VCaP (cell line): ENCODE data around the gene CBARP.

Experiments used
- H3K27ac ChIP-seq: fragments of 450-650 bp; 2 replicates; pipeline ENCODE4 v1.5.1; 2017
- TF ChIP-seq, protein P1 (sequence below): fragments of 450-650 bp; conservative IDR thresholded peaks from 2 replicates; pipeline ENCODE4 v1.5.1; 2017; ENCODE audit warnings: mild to moderate bottlenecking, moderate library complexity

The CBARP gene

DNA sequence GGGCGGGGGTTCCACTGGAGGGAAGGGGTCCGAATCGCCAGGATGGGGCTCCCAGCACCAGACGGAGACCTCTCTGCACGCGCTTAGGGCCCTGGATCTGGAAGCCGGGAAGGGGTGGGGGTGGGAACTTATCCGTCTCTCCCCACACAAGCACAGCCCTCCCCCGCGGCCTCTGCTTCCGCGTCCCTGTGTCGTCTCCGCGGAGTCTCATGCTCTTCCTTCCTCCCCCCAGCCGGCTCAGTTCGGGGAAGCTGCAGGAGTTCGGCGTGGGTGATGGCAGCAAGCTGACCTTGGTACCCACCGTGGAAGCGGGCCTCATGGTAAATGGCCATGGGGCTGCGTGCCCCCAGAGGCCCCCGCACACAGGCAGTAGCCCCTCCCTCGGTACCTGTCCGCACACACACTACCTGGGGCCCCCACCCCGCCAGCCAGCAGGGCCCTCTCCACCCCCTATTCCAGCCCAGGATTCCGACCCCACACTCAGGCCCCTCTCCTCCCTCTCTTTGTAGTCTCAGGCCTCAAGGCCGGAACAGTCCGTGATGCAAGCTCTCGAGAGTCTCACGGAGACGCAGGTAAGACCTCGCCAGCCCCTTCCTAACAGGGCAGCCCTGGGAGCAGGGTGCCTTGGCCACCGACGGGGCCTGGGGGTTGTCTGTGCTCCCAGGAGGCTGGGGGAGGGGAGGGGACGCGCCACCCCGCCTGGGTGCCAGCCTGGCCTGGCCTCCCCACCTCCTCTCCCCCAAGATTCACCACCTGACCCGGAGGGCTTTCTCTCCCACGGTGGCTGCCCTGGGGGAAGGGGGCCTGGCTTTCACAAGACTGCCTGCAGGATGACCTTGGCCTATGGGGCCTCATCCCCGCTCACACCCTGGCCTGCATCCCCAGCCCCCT is 13.8 kb upstream of the CBARP start:
- TF ChIP-seq, protein P1, sequence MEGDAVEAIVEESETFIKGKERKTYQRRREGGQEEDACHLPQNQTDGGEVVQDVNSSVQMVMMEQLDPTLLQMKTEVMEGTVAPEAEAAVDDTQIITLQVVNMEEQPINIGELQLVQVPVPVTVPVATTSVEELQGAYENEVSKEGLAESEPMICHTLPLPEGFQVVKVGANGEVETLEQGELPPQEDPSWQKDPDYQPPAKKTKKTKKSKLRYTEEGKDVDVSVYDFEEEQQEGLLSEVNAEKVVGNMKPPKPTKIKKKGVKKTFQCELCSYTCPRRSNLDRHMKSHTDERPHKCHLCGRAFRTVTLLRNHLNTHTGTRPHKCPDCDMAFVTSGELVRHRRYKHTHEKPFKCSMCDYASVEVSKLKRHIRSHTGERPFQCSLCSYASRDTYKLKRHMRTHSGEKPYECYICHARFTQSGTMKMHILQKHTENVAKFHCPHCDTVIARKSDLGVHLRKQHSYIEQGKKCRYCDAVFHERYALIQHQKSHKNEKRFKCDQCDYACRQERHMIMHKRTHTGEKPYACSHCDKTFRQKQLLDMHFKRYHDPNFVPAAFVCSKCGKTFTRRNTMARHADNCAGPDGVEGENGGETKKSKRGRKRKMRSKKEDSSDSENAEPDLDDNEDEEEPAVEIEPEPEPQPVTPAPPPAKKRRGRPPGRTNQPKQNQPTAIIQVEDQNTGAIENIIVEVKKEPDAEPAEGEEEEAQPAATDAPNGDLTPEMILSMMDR: no peak
- H3K27ac ChIP-seq: peak overlapping the region; percentile 91

DNA sequence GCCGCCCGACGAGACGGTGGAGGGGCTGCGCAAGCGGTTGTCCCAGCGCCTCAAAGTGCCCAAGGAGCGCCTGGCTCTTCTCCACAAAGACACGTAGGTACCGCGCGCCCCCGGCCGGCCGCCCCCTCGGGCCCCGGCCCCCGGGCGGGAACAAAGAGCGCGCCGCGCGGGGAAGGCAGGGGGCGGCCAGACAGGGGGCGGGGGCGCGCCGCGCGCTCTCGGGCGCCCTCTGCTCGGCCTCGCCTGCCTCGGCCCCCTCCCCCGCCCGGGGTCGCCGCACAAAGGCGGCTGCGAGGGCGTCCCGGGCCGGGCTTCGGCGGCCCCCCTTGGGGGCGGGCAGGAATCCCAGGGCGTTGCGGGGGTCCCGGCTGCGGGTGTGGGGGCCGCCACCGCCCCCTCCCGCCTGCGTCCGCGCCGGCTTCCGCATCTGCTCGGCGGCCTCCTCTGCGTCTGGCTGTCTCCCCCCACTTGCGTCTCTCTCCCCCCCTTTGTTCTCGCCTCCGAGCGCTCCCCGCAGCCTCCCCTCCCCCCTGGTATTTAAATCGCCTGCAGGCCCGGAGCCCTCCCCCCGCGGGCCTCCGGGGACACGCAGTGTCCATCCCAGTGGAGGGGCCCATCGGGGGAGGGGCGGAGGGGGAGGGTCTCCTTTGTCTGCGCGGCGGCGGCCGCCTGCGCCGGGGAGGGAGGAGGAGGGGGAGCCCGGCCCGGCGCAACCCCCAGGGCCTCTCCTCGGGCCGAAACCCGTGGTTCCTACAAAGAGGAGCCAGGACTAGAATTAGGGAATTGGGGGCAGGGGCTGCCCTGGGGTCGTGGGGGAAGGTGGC is 12.8 kb upstream of the CBARP start:
- peak overlapping the region; percentile 91 for H3K27ac ChIP-seq
- TF ChIP-seq, protein P1: no peak

DNA sequence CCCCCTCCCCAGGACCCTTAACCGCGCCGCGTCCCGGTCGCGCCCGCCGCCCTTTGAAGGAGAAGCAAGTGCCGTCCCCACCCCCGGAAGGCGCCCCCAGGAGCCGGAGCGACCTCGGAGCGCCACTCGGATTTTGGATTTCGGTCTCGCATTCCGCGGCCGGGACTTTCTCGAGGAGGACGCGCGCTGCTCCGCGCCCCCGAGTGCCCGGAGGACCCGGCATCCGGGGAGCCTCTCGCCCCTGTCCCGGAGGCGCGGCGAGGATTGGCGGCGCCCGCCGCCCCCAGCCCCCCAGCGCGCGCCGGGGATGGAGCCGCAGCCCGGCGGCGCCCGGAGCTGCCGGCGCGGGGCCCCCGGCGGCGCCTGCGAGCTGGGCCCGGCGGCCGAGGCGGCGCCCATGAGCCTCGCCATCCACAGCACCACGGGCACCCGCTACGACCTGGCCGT is 12.2 kb upstream of the CBARP start:
- peak overlapping the region; percentile 91 for H3K27ac ChIP-seq
- TF ChIP-seq, protein P1: no peak

DNA sequence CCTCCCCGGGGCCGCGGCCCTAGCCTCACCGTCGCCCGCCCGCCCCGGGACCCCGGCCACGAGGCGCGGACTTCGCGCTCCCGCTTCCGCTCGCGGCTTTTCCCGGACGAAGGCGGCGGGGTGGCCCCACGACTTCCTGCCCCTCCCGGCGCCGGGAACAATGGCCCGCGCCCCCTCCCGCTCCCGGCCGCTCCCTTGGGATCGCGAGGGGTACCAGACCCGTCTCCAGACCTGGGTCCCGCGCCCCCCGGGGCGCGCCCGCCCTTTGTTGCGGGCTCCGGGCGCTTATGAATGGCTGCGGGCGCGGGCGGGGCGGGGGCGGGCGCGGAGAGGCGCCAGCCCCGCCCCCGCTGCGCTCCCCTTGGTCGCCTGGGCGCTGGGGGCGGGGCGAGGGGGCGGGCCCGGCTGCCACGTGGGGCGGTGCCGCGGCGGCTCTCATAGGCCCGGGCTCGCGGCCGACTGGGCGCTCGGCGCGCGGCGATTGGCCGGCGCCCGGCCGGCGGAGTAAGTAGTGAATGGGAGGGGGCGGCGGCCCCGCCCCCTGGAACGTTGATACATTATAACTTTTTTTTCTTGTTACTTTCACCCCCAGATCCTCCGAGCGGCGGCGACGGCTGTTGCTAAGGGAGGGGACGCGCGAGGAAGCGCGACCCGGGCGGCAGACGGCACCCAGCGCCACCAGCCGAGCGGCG is 11.6 kb upstream of the CBARP start:
- TF ChIP-seq, protein P1: no peak
- peak overlapping the region; percentile 91 for H3K27ac ChIP-seq

DNA sequence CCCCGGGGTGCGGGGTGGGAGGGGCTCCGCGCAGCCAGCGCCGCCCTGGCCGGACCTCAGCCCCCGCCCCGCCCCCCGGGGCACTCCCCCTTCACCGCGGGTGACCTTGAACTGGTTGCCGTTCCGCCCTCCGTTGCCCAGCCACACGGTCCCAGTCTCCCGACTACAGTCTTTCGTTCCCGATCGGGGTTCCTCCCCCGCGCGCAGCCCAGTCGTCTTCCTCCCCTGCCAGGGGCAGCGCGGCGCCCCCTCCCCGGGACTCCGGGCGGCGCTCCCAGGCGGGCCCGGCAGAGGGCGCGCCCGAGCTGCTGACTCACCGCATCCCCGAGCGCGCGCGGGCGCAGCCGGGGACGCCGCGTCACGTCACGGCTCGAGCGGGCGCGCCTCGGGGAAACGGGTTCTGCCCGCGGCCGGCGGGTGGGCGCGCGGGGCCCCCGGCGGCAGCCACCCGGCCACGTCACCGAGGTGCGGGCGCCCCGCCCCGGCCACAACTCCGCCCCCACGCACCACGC is 11.0 kb upstream of the CBARP start:
- TF ChIP-seq, protein P1: peak; percentile 94
- H3K27ac ChIP-seq: peak overlapping the region; percentile 91

DNA sequence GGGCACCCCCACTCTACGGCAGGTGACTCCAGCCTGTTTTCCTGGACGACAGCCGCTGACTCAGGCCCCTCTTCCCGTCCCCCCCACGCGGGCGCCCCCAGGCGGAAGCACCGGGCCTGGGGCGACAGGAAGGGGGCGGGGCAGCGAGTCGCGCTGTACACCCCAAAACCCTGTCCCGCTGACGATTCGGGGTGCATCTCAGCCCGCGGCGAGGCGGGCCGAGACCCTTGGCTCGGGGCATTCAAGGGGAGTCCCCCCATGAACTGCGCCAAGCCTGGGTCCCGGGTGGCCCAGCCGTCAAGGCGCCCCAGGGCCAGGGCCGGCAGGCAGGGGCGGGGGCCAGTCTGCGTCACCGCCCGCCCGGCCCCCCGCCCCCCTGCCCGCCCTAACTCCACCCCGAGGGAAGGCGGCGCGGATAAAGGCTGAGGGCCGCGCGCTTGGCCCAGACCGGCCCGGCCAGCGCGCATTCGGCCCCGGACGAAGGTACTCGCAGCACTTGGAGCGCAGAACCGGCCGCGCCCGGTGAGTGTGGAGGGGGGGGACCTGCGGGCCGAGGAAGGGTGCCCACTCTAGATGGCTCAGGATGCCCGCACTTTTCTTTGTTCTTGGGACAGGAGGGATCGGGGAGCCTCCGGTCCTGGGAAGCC is 10.5 kb upstream of the CBARP start, which contains the start of gene MIDN:
MIDN (plus strand) TSS at position 445 of the 647 bp plus-strand sequence. CDS start 1,714 bp downstream, outside the sequence.
- TF ChIP-seq, protein P1: no peak
- H3K27ac ChIP-seq: peak within 1 kb of the TSS; percentile 91
